GM21423 (cell line): ENCODE results near the gene TMEM53.
A peak's percentile ranks its signal among the peaks of the same experiment; 100 is the strongest.
"Not testable (repeated sequence)": the region's sequence is repeated elsewhere in the genome, so short reads cannot be mapped to it uniquely, and the experiment has no call there.

ENCODE experiments used
- ATAC-seq: cut with Tn5 transposase; IDR thresholded peaks from one replicate; pipeline ENCODE4 v1.9.1; 2021; ENCODE audit warnings: mild to moderate bottlenecking, moderate library complexity; ENCODE audit not compliant: unreplicated experiment

TMEM53 gene

GRCh38 chr1:44699375-44699774 lies 25.1 kb upstream of the TMEM53 start:
- ATAC-seq, result not testable (repeated sequence)

- ATAC-seq, result no peak
These were observed 23.9 kb upstream of the TMEM53 start for GRCh38 chr1:44698138-44698537.

- ATAC-seq, result peak; percentile 43
These were observed 22.6 kb upstream of the TMEM53 start for GRCh38 chr1:44696789-44697345.

GRCh38 chr1:44696101-44696500 lies 21.8 kb upstream of the TMEM53 start:
- ATAC-seq, result no peak

- no peak for ATAC-seq
These were observed 21.4 kb upstream of the TMEM53 start for GRCh38 chr1:44695671-44696070.

GRCh38 chr1:44694863-44695478 lies 20.7 kb upstream of the TMEM53 start:
- ATAC-seq, result peak; percentile 53

GRCh38 chr1:44693900-44694299 lies 19.6 kb upstream of the TMEM53 start:
- ATAC-seq, result no peak

GRCh38 chr1:44693159-44693558 lies 18.9 kb upstream of the TMEM53 start:
- ATAC-seq, result no peak

GRCh38 chr1:44689447-44689765 lies 15.1 kb upstream of the TMEM53 start:
- no peak for ATAC-seq

- ATAC-seq, result no peak
These were observed 14.6 kb upstream of the TMEM53 start for GRCh38 chr1:44688760-44689446.

GRCh38 chr1:44685881-44686280 lies 11.6 kb upstream of the TMEM53 start:
- ATAC-seq, result no peak

- no peak for ATAC-seq
These were observed 10.9 kb upstream of the TMEM53 start for GRCh38 chr1:44685218-44685617.

- ATAC-seq, result peak; percentile 73
These were observed 10.2 kb upstream of the TMEM53 start for GRCh38 chr1:44684525-44684924.

GRCh38 chr1:44682883-44683265 lies 8.6 kb upstream of the TMEM53 start:
- no peak for ATAC-seq

GRCh38 chr1:44681905-44682882 lies 7.9 kb upstream of the TMEM53 start:
- ATAC-seq, result no peak

GRCh38 chr1:44679468-44679867 lies 5.2 kb upstream of the TMEM53 start:
- no peak for ATAC-seq

GRCh38 chr1:44678626-44679025 lies 4.3 kb upstream of the TMEM53 start:
- ATAC-seq, result no peak

- ATAC-seq, result no peak
These were observed 3.8 kb upstream of the TMEM53 start for GRCh38 chr1:44678120-44678519.

- no peak for ATAC-seq
These were observed 3.0 kb upstream of the TMEM53 start for GRCh38 chr1:44677201-44677766.

GRCh38 chr1:44676484-44677200 lies 2.4 kb upstream of the TMEM53 start:
- no peak for ATAC-seq
